CD14-positive monocyte (primary cell): ENCODE data around the gene FNDC3B. TPM values are rescaled to one million over a fixed set of nuclear protein-coding genes. Genes with fewer than 3 reads are reported as not detected.
"Not testable (repeated sequence)": the region's sequence is repeated elsewhere in the genome, so short reads cannot be mapped to it uniquely, and the experiment has no call there.

Experiments
- DNase-seq, 3 donors: peaks; one replicate each; pipeline ENCODE4 v3.0.0-alpha.2; 2011 to 2022
- H2AFZ ChIP-seq: 2 replicates; pipeline ENCODE4 v1.6.0; 2012; ENCODE audit warnings: mild to moderate bottlenecking, low read depth, low read length, inconsistent platforms; ENCODE audit not compliant: insufficient read depth, poor library complexity, severe bottlenecking
- H3K27ac ChIP-seq, 2 donors: 1 replicate in 1 of 2; 2 replicates in 1 of 2; pipeline ENCODE4 v1.5.1; 2012 to 2013; ENCODE audit warnings: low read length in 2 of 2, control low read depth in 1 of 2, inconsistent platforms in 1 of 2, low read depth in 1 of 2, mild to moderate bottlenecking in 1 of 2
- H3K27me3 ChIP-seq, 2 donors: one replicate each; pipeline versions ENCODE4 v1.6.0 to v1.6.1; 2011 to 2013; ENCODE audit warnings: low read length in 2 of 2; ENCODE audit not compliant: control insufficient read depth in 2 of 2, insufficient read depth in 2 of 2
- H3K36me3 ChIP-seq, 2 donors: replicated peaks in 1 of 2; 1 replicate in 1 of 2; 2 replicates in 1 of 2; pipeline versions ENCODE4 v1.5.1 to v1.6.1; 2012 to 2013; ENCODE audit warnings: low read length in 2 of 2, control low read depth in 1 of 2, inconsistent platforms in 1 of 2, mild to moderate bottlenecking in 1 of 2; ENCODE audit not compliant: insufficient read depth in 2 of 2, control insufficient read depth in 1 of 2
- H3K4me1 ChIP-seq, 2 donors: 1 replicate in 1 of 2; 2 replicates in 1 of 2; pipeline versions ENCODE4 v1.5.1 to v1.6.1; 2012 to 2013; ENCODE audit warnings: low read length in 2 of 2, control low read depth in 1 of 2, inconsistent platforms in 1 of 2, mild to moderate bottlenecking in 1 of 2, moderate library complexity in 1 of 2; ENCODE audit not compliant: insufficient read depth in 2 of 2, control insufficient read depth in 1 of 2
- H3K4me2 ChIP-seq: replicated peaks from 2 replicates; pipeline ENCODE3; 2012; ENCODE audit warnings: low read length, moderate library complexity, mild to moderate bottlenecking; ENCODE audit not compliant: poor library complexity, severe bottlenecking; ENCODE audit errors: extremely low read depth
- H3K4me3 ChIP-seq, 3 experiments: fragments of 200-600 bp in 1 of 3; sonication (generic) in 1 of 3; replicated peaks in 1 of 3; 1 replicate in 2 of 3; 2 replicates in 1 of 3; pipeline ENCODE4 v1.5.1; 2011 to 2013; ENCODE audit warnings: low read length in 3 of 3, mild to moderate bottlenecking in 3 of 3, control low read depth in 2 of 3, low read depth in 2 of 3, inconsistent platforms in 1 of 3, moderate library complexity in 1 of 3
- H3K79me2 ChIP-seq: 2 replicates; pipeline ENCODE4 v1.6.0; 2012; ENCODE audit warnings: mild to moderate bottlenecking, control low read depth, inconsistent platforms, low read length, moderate library complexity; ENCODE audit not compliant: insufficient read depth
- H3K9ac ChIP-seq: 2 replicates; pipeline ENCODE4 v1.6.0; 2017; ENCODE audit warnings: low read length, mild to moderate bottlenecking; ENCODE audit not compliant: insufficient read depth, poor library complexity, severe bottlenecking
- H3K9me3 ChIP-seq, 2 donors: replicated peaks in 1 of 2; 1 replicate in 1 of 2; 2 replicates in 1 of 2; pipeline versions ENCODE4 v1.5.1 to v1.6.1; 2012 to 2013; ENCODE audit warnings: low read length in 2 of 2, control low read depth in 1 of 2; ENCODE audit not compliant: control insufficient read depth in 1 of 2, insufficient read depth in 1 of 2
- H4K20me1 ChIP-seq: 2 replicates; pipeline ENCODE4 v1.6.0; 2012; ENCODE audit warnings: mild to moderate bottlenecking, low read length, control low read depth, moderate library complexity; ENCODE audit not compliant: insufficient read depth
- H3K27ac Mint-ChIP-seq, 7 donors: one replicate each; pipeline ENCODE4 v1.8.0; 2020; ENCODE audit warnings: mild to moderate bottlenecking in 7 of 7, mixed read lengths in 7 of 7, moderate library complexity in 6 of 7, inconsistent platforms in 2 of 7
- H3K27me3 Mint-ChIP-seq, 3 donors: one replicate each; pipeline ENCODE4 v1.8.0; 2021 to 2022; ENCODE audit warnings: low read depth in 3 of 3, mild to moderate bottlenecking in 3 of 3, mixed read lengths in 3 of 3, moderate library complexity in 3 of 3, inconsistent platforms in 1 of 3
- H3K36me3 Mint-ChIP-seq, 2 donors: one replicate each; pipeline ENCODE4 v1.8.0; 2020; ENCODE audit warnings: mixed read lengths in 2 of 2, inconsistent platforms in 1 of 2, mild to moderate bottlenecking in 1 of 2
- H3K4me1 Mint-ChIP-seq: one replicate; pipeline ENCODE4 v1.8.0; 2020; ENCODE audit warnings: mild to moderate bottlenecking, mixed read lengths
- H3K4me3 Mint-ChIP-seq, 2 donors: one replicate each; pipeline ENCODE4 v1.8.0; 2020; ENCODE audit warnings: mild to moderate bottlenecking in 2 of 2, mixed read lengths in 2 of 2, moderate library complexity in 1 of 2
- H3K9me3 Mint-ChIP-seq, 7 donors: one replicate each; pipeline ENCODE4 v1.8.0; 2020 to 2022; ENCODE audit warnings: mixed read lengths in 7 of 7, mild to moderate bottlenecking in 6 of 7, moderate library complexity in 6 of 7, inconsistent platforms in 2 of 7
- WGBS: methylation state at CpG from one replicate; pipeline ENCODE4 v1.1.5; 2013; ENCODE audit warnings: missing lambda C conversion rate; ENCODE audit not compliant: insufficient coverage; 5-methylcytosine and 5-hydroxymethylcytosine counted together
- intact Hi-C, 2 donors: fragments of 100-400 bp; cut with micrococcal nuclease; formaldehyde crosslinking; loops; one replicate each; pipeline versions ENCODE4 v1.15.0 to v1.15.1; 2023
- polyA plus RNA-seq, 3 donors: library from polyadenylated mRNA; depleted of rRNA in 1 of 3; unstranded in 2 of 3; stranded (reverse) in 1 of 3; fragments of 300-500 nt in 2 of 3; fragments of >200 nt in 1 of 3; fragmentation: Illumina TruSeq in 2 of 3; gene quantifications; 1 replicate in 2 of 3; 2 replicates in 1 of 3; pipeline ENCODE4 v1.2.3, GENCODE V29; 2012 to 2021
- TF ChIP-seq, protein P1 (sequence below): fragments of 200-600 bp; IDR thresholded peaks from one replicate; pipeline ENCODE4 v1.8.0; 2022; ENCODE audit warnings: antibody characterized with exemption, mild to moderate bottlenecking

Gene FNDC3B
- polyA plus RNA-seq, 3 donors: 19.6 to 36.1 (median 25.7) TPM

DNA sequence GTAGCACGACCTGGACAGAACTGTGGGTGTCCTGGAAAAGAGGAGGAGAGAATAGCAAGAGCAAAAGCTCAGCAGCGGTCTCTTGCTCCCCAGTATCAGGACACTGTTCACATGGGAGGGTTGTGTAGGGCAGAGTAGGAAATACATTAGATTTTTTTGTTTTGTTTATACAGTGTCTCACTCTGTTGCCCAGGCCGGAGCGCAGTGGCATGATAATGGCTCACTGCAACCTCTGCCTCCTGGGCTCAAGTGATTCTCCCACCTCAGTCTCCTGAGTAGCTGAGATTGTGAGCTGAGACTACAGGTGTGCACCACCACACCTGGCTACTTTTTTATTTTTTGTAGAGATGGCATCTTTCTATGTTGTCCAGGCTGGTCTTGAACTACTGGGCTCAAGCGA, 53.3 kb downstream of the FNDC3B start:
- Histone ChIP-seq H3K36me3 (no peaks in the 10 kb centered on the region), H2AFZ (no peak overlapping the region), H3K9ac (no peak overlapping the region), H3K79me2 (peaks cover 96% of the 10 kb centered on the region), H3K27me3 (no peaks in the 10 kb centered on the region), H4K20me1 (peaks cover 66% of the 10 kb centered on the region), H3K4me1 (peaks cover 20 to 44% of the 10 kb centered on the region in 2 donors), H3K4me3 (no peak overlapping the region), H3K4me2 (no peak overlapping the region), H3K27ac (peak overlapping the region in 1 of 2 donors; percentile 43), H3K9me3 (peaks cover 0 to 7% of the 10 kb centered on the region in 2 donors)
- Mint-ChIP-seq H3K9me3 (peaks cover 0 to 12% (median 2%) of the 10 kb centered on the region in 7 donors), H3K4me1 (peaks cover 56% of the 10 kb centered on the region), H3K27ac (peak overlapping the region in 3 of 7 donors; percentile 49 to 78 (median 72)), H3K27me3 (no peaks in the 10 kb centered on the region), H3K4me3 (no peak overlapping the region), H3K36me3 (peaks cover 6 to 20% of the 10 kb centered on the region in 2 donors)
- 100% methylated on average over 3 of the region's 5 CpGs for WGBS
- TF ChIP-seq, protein P1, sequence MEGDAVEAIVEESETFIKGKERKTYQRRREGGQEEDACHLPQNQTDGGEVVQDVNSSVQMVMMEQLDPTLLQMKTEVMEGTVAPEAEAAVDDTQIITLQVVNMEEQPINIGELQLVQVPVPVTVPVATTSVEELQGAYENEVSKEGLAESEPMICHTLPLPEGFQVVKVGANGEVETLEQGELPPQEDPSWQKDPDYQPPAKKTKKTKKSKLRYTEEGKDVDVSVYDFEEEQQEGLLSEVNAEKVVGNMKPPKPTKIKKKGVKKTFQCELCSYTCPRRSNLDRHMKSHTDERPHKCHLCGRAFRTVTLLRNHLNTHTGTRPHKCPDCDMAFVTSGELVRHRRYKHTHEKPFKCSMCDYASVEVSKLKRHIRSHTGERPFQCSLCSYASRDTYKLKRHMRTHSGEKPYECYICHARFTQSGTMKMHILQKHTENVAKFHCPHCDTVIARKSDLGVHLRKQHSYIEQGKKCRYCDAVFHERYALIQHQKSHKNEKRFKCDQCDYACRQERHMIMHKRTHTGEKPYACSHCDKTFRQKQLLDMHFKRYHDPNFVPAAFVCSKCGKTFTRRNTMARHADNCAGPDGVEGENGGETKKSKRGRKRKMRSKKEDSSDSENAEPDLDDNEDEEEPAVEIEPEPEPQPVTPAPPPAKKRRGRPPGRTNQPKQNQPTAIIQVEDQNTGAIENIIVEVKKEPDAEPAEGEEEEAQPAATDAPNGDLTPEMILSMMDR: no peak
- DNase-seq: no peak
- intact Hi-C loops: no loop called here

DNA sequence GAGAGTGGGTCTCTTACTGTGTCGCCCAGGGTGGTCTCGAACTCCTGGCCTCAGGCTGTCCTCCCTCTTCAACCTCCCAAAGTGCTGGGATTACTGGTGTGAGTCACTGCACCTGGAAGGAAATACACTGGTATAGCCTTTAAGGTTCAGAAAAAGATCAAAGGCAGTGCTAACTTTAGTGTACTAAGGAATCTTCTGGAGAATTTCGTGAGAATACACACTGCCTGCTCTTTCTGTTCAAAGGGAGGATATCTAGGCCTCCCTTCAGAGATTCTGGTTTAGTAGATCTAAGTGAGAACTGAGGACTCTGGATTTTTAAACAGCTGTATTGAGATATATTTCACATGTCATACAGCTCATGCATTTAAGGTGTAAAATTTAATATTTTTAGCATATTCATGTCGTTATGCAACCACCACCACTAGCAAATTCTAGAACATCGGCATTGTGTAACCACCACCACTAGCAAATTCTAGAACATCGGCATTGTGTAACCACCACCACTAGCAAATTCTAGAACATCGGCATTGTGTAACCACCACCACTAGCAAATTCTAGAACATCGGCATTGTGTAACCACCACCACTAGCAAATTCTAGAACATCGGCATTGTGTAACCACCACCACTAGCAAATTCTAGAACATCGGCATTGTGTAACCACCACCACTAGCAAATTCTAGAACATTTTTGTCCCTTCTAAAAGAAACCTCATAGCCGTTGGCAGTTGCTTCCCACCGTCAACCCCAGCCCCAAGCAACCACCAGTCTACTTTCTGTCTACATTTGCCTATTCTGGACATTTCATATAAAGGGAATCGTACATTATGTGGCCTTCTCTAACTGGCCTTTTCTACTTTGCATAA, 54.4 kb downstream of the FNDC3B start:
- H3K4me3 Mint-ChIP-seq, H3K27me3 ChIP-seq, H2AFZ ChIP-seq, H3K36me3 ChIP-seq, H3K27me3 Mint-ChIP-seq, H3K9me3 ChIP-seq, H3K9ac ChIP-seq, H3K4me3 ChIP-seq, DNase-seq, H3K4me2 ChIP-seq, intact Hi-C loops: not testable (repeated sequence)
- WGBS: 100% methylated on average over 2 of the region's 13 CpGs
- Mint-ChIP-seq H3K9me3 (peaks cover 0 to 12% (median 2%) of the 10 kb centered on the region in 7 donors), H3K27ac (peak overlapping the region; percentile 33 to 88 (median 62)), H3K36me3 (peaks cover 8 to 20% of the 10 kb centered on the region in 2 donors), H3K4me1 (peaks cover 56% of the 10 kb centered on the region)
- H3K27ac ChIP-seq: peak overlapping the region; percentile 40 to 64
- peaks cover 21 to 45% of the 10 kb centered on the region in 2 donors for H3K4me1 ChIP-seq
- H4K20me1 ChIP-seq: peaks cover 69% of the 10 kb centered on the region
- H3K79me2 ChIP-seq: peaks cover 96% of the 10 kb centered on the region
